ENCODE data around the gene LITAF.

DNA sequence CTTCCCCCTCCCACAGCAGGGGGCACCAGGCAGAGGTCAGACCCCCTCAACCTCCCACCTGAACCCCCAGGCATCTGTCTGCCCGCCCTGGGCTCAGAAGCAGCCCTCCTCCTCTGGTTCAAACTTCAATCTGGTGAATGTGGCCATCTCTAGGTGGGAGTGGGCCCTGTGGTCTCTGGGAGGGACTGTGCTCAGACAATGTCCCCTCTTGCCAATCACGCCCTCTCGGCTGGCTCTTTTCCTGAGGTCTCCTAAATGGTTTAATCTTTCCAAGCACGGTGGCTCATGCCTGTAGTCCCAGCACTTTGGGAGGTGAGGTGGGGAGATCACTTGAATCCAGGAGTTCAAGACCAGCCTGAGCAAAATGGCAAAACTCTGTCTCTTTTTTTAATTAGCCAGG lies 15.2 kb downstream of the LITAF start:
- no peak for TF ChIP-seq EP300 (IDR thresholded peaks at IDR 0.05)
- TF ChIP-seq, protein P1, sequence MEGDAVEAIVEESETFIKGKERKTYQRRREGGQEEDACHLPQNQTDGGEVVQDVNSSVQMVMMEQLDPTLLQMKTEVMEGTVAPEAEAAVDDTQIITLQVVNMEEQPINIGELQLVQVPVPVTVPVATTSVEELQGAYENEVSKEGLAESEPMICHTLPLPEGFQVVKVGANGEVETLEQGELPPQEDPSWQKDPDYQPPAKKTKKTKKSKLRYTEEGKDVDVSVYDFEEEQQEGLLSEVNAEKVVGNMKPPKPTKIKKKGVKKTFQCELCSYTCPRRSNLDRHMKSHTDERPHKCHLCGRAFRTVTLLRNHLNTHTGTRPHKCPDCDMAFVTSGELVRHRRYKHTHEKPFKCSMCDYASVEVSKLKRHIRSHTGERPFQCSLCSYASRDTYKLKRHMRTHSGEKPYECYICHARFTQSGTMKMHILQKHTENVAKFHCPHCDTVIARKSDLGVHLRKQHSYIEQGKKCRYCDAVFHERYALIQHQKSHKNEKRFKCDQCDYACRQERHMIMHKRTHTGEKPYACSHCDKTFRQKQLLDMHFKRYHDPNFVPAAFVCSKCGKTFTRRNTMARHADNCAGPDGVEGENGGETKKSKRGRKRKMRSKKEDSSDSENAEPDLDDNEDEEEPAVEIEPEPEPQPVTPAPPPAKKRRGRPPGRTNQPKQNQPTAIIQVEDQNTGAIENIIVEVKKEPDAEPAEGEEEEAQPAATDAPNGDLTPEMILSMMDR (IDR thresholded peaks at IDR 0.05) = no peak
- no peak for TF ChIP-seq POLR2A (IDR thresholded peaks at IDR 0.05)
- TF ChIP-seq POLR2AphosphoS5 (IDR thresholded peaks at IDR 0.05) = no peak

Data from gastroesophageal sphincter (tissue), 3 donors.